WTC11 (cell line): Measurements from ENCODE around the gene ZNF526. TPM values are rescaled to one million over a fixed set of nuclear protein-coding genes. Genes with fewer than 3 reads are reported as not detected.

Source experiments
- ATAC-seq: fragments of 200-7000 bp; cut with Tn5 transposase; 2 replicates; pipeline ENCODE4 v1.10.0; 2021; ENCODE audit warnings: mild to moderate bottlenecking, moderate library complexity
- CTCF ChIA-PET: fragments of 300-600 bp; sonication (Branson Sonifier 250); formaldehyde crosslinking; loops from one replicate; lab custom pipeline; 2021; ENCODE audit warnings: antibody characterized with exemption; lab: Charles Lee
- POLR2A ChIA-PET: fragments of 350-600 bp; sonication (Branson Sonifier 250); formaldehyde crosslinking; loops from one replicate; lab custom pipeline; 2021; ENCODE audit warnings: antibody characterized with exemption; lab: Charles Lee
- DNase-seq: peaks from one replicate; pipeline ENCODE4 v3.0.0; 2021; ENCODE audit warnings: low spot score
- H3K27ac Mint-ChIP-seq: 2 replicates; pipeline ENCODE4 v1.8.0; 2021; ENCODE audit warnings: mixed read lengths
- H3K27me3 Mint-ChIP-seq: 2 replicates; pipeline ENCODE4 v1.8.0; 2021; ENCODE audit warnings: low read depth, mild to moderate bottlenecking, moderate library complexity, mixed read lengths
- H3K36me3 Mint-ChIP-seq: 2 replicates; pipeline ENCODE4 v1.8.0; 2021; ENCODE audit warnings: mixed read lengths
- H3K4me1 Mint-ChIP-seq: 2 replicates; pipeline ENCODE4 v1.8.0; 2022; ENCODE audit warnings: mixed read lengths
- H3K4me3 Mint-ChIP-seq: 2 replicates; pipeline ENCODE4 v1.8.0; 2021; ENCODE audit warnings: mild to moderate bottlenecking, moderate library complexity, mixed read lengths
- H3K9me3 Mint-ChIP-seq: 2 replicates; pipeline ENCODE4 v1.8.0; 2021; ENCODE audit warnings: mixed read lengths
- ARID4B ChIP-seq: sonication (generic); formaldehyde crosslinking; IDR thresholded peaks from 2 replicates; pipeline ENCODE4 v1.8.0; 2023; ENCODE audit warnings: missing genetic modification reagents, mild to moderate bottlenecking, borderline replicate concordance
- ATF6 ChIP-seq: sonication (generic); formaldehyde crosslinking; IDR thresholded peaks from 2 replicates; pipeline ENCODE4 v1.8.1; 2023; ENCODE audit warnings: mild to moderate bottlenecking, missing genetic modification reagents
- CREB1 ChIP-seq: sonication (generic); formaldehyde crosslinking; IDR thresholded peaks from 2 replicates; pipeline ENCODE4 v1.8.0; 2023; ENCODE audit warnings: mild to moderate bottlenecking, missing genetic modification reagents
- E2F1 ChIP-seq: sonication (generic); formaldehyde crosslinking; IDR thresholded peaks from 2 replicates; pipeline ENCODE4 v1.8.0; 2022; ENCODE audit warnings: mild to moderate bottlenecking, missing genetic modification reagents
- ESRRA ChIP-seq: sonication (generic); formaldehyde crosslinking; IDR thresholded peaks from 2 replicates; pipeline ENCODE4 v1.8.1; 2022; ENCODE audit warnings: mild to moderate bottlenecking, missing genetic modification reagents, borderline replicate concordance
- FOXJ3 ChIP-seq: sonication (generic); formaldehyde crosslinking; IDR thresholded peaks from 2 replicates; pipeline ENCODE4 v1.9.0; 2021; ENCODE audit warnings: missing genetic modification reagents, mild to moderate bottlenecking, borderline replicate concordance
- GTF2I ChIP-seq: fragments of 250-450 bp; sonication (Bioruptor Pico); conservative IDR thresholded peaks from 2 replicates; pipeline ENCODE4 v1.4.0; 2021; ENCODE audit warnings: mild to moderate bottlenecking
- HMGA2 ChIP-seq: fragments of 250-450 bp; sonication (Bioruptor Pico); IDR thresholded peaks from 2 replicates; pipeline ENCODE4 v1.4.0; 2021; ENCODE audit warnings: mild to moderate bottlenecking, moderate library complexity
- JUN ChIP-seq: sonication (generic); formaldehyde crosslinking; IDR thresholded peaks from 2 replicates; pipeline ENCODE4 v1.8.0; 2023; ENCODE audit warnings: mild to moderate bottlenecking, missing genetic modification reagents
- MXD4 ChIP-seq: fragments of 250-450 bp; sonication (Bioruptor Pico); IDR thresholded peaks from 2 replicates; pipeline ENCODE4 v1.8.0; 2021; ENCODE audit warnings: mild to moderate bottlenecking, moderate library complexity, borderline replicate concordance
- MYBL2 ChIP-seq: sonication (generic); formaldehyde crosslinking; IDR thresholded peaks from 2 replicates; pipeline ENCODE4 v1.8.1; 2023; ENCODE audit warnings: mild to moderate bottlenecking, moderate library complexity, missing genetic modification reagents
- NFATC4 ChIP-seq: fragments of 250-450 bp; sonication (Bioruptor Pico); IDR thresholded peaks from 2 replicates; pipeline ENCODE4 v1.9.0; 2021; ENCODE audit warnings: mild to moderate bottlenecking
- NR2C2 ChIP-seq: sonication (generic); formaldehyde crosslinking; IDR thresholded peaks from 2 replicates; pipeline ENCODE4 v1.8.0; 2022; ENCODE audit warnings: mild to moderate bottlenecking, missing genetic modification reagents
- NR3C1 ChIP-seq: sonication (generic); formaldehyde crosslinking; conservative IDR thresholded peaks from 2 replicates; pipeline ENCODE4 v1.8.1; 2023; ENCODE audit warnings: low read depth, mild to moderate bottlenecking, missing genetic modification reagents
- PRRX2 ChIP-seq: fragments of 250-450 bp; sonication (Bioruptor Pico); IDR thresholded peaks from 2 replicates; pipeline ENCODE4 v1.8.0; 2021; ENCODE audit warnings: mild to moderate bottlenecking
- SMAD3 ChIP-seq: sonication (generic); formaldehyde crosslinking; IDR thresholded peaks from 2 replicates; pipeline ENCODE4 v1.8.0; 2022; ENCODE audit warnings: missing genetic modification reagents, mild to moderate bottlenecking, borderline replicate concordance
- TCF7 ChIP-seq: sonication (generic); formaldehyde crosslinking; IDR thresholded peaks from 2 replicates; pipeline ENCODE4 v1.8.0; 2022; ENCODE audit warnings: mild to moderate bottlenecking, low read depth, missing genetic modification reagents, moderate library complexity
- TEAD4 ChIP-seq: sonication (generic); formaldehyde crosslinking; IDR thresholded peaks from 2 replicates; pipeline ENCODE4 v1.8.0; 2022; ENCODE audit warnings: mild to moderate bottlenecking, missing genetic modification reagents
- TP53 ChIP-seq: sonication (generic); formaldehyde crosslinking; IDR thresholded peaks from 2 replicates; pipeline ENCODE4 v1.8.1; 2023; ENCODE audit warnings: mild to moderate bottlenecking, missing genetic modification reagents
- ZBTB21 ChIP-seq: sonication (generic); formaldehyde crosslinking; IDR thresholded peaks from 2 replicates; pipeline ENCODE4 v1.8.1; 2023; ENCODE audit warnings: mild to moderate bottlenecking, missing genetic modification reagents, borderline replicate concordance
- ZNF121 ChIP-seq: sonication (generic); formaldehyde crosslinking; IDR thresholded peaks from 2 replicates; pipeline ENCODE4 v1.8.0; 2023; ENCODE audit warnings: missing genetic modification reagents
- ZNF232 ChIP-seq: sonication (generic); formaldehyde crosslinking; IDR thresholded peaks from 2 replicates; pipeline ENCODE4 v1.8.0; 2022; ENCODE audit warnings: mild to moderate bottlenecking, missing genetic modification reagents
- ZNF396 ChIP-seq: fragments of 250-450 bp; sonication (Bioruptor Pico); IDR thresholded peaks from 2 replicates; pipeline ENCODE4 v1.8.0; 2021; ENCODE audit warnings: mild to moderate bottlenecking, moderate library complexity, borderline replicate concordance
- ZNF425 ChIP-seq: fragments of 250-450 bp; sonication (Bioruptor Pico); conservative IDR thresholded peaks from 2 replicates; pipeline ENCODE4 v1.9.0; 2021; ENCODE audit warnings: mild to moderate bottlenecking
- total RNA-seq: library from RNA; stranded (reverse); gene quantifications from 3 replicates; pipeline ENCODE4 v1.2.3, GENCODE V29; 2021
- TF ChIP-seq, protein P1 (sequence below): sonication (generic); formaldehyde crosslinking; IDR thresholded peaks from 2 replicates; pipeline ENCODE4 v1.8.1; 2022; ENCODE audit warnings: mild to moderate bottlenecking, moderate library complexity, missing genetic modification reagents
- TF ChIP-seq, protein P2 (sequence below): fragments of 200-600 bp; IDR thresholded peaks from 2 replicates; pipeline ENCODE4 v1.8.0; 2022; ENCODE audit warnings: antibody characterized with exemption

ZNF526 gene
- total RNA-seq, 1 experiment from 2014 or later, result 18.3 TPM

DNA sequence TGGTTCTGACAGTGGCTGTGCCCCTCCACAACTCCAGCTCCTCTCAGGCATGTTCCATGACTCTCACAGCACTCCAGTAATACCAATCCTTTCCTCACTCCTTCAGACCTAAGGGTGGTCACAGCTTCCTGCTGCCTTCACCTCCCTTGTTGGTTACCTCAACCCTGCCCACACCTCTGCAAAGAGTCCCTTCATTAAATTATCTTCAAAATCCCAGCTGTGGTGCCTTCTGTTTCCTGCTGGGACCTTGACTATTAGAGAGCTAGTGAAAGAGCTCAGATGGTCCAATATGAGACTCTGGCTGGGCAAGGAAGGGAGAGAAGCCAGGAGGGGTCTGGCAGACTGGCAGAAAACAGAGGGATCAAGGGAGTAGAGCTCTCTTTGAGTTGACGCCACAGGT lies 28.8 kb upstream of the ZNF526 start:
- ChIA-PET POLR2A (no interaction called here), CTCF (interaction anchor here (0.6 to 2.0 kb wide), 6 partner anchors 15 to 211 kb away, joined by 3 to 6 read pairs (median 5); partner anchors contain the start of gene POU2F2)
- DNase-seq, result no peak
- TF ChIP-seq FOXJ3, result no peak
- TF ChIP-seq ZNF232 (CRISPR knock-in tag), result no peak
- no peak for TF ChIP-seq HMGA2
- TF ChIP-seq ESRRA (CRISPR knock-in tag), result no peak
- no peak for TF ChIP-seq SMAD3 (CRISPR knock-in tag)
- no peak for TF ChIP-seq NR3C1 (CRISPR knock-in tag)
- no peak for TF ChIP-seq MXD4
- no peak for TF ChIP-seq NFATC4 (CRISPR knock-in tag)
- TF ChIP-seq GTF2I, result no peak
- no peak for TF ChIP-seq TP53
- TF ChIP-seq TEAD4 (CRISPR knock-in tag), result no peak
- no peak for TF ChIP-seq NR2C2 (CRISPR knock-in tag)
- no peak for TF ChIP-seq ZBTB21 (CRISPR knock-in tag)
- TF ChIP-seq, protein P1, sequence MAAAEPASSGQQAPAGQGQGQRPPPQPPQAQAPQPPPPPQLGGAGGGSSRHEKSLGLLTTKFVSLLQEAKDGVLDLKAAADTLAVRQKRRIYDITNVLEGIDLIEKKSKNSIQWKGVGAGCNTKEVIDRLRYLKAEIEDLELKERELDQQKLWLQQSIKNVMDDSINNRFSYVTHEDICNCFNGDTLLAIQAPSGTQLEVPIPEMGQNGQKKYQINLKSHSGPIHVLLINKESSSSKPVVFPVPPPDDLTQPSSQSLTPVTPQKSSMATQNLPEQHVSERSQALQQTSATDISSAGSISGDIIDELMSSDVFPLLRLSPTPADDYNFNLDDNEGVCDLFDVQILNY (CRISPR knock-in tag), result no peak
- TF ChIP-seq MYBL2 (CRISPR knock-in tag), result no peak
- no peak for TF ChIP-seq ARID4B
- no peak for TF ChIP-seq PRRX2 (CRISPR knock-in tag)
- no peak for TF ChIP-seq CREB1
- Mint-ChIP-seq H3K27me3 (peaks cover 37% of the 10 kb centered on the region), H3K4me1 (peaks cover 2% of the 10 kb centered on the region; the same call in 1 of the 2 replicates), H3K36me3 (peaks cover 14% of the 10 kb centered on the region), H3K27ac (no peak overlapping the region), H3K9me3 (peaks cover 13% of the 10 kb centered on the region), H3K4me3 (no peak overlapping the region)
- ATAC-seq, result no peak

DNA sequence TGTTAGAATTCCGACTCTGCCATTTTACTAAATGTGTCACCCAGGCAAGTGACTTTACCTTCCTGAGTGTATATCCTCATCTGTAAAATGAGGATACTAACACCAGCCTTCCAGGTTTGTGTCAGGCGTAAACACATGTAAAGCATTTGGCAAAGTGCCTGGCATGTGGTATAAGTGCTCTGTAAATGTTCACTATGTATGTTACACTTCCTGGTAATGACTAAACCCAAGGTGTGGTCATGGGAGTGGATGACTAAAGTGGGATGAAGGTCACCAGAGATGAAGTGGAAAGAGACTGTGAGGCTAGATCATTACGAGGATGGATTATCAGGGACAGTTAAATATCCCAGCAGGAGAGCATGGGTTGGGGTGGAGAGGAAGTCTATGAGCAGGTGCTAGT lies 28.3 kb upstream of the ZNF526 start:
- POLR2A ChIA-PET, result no interaction called here
- ATAC-seq, result no peak
- CTCF ChIA-PET, result interaction anchor here (0.7 to 2.0 kb wide), 4 partner anchors 15 to 84 kb away, joined by 3 to 6 read pairs (median 5); partner anchors contain the start of gene POU2F2
- Mint-ChIP-seq H3K27ac (no peak overlapping the region), H3K36me3 (peaks cover 18% of the 10 kb centered on the region), H3K27me3 (peaks cover 39% of the 10 kb centered on the region), H3K9me3 (peaks cover 13% of the 10 kb centered on the region), H3K4me1 (peaks cover 7% of the 10 kb centered on the region), H3K4me3 (no peak overlapping the region)
- DNase-seq, result no peak
- no peak for TF ChIP-seq ZBTB21 (CRISPR knock-in tag)
- TF ChIP-seq ZNF425 (CRISPR knock-in tag), result no peak
- no peak for TF ChIP-seq TCF7 (CRISPR knock-in tag)
- TF ChIP-seq, protein P2, sequence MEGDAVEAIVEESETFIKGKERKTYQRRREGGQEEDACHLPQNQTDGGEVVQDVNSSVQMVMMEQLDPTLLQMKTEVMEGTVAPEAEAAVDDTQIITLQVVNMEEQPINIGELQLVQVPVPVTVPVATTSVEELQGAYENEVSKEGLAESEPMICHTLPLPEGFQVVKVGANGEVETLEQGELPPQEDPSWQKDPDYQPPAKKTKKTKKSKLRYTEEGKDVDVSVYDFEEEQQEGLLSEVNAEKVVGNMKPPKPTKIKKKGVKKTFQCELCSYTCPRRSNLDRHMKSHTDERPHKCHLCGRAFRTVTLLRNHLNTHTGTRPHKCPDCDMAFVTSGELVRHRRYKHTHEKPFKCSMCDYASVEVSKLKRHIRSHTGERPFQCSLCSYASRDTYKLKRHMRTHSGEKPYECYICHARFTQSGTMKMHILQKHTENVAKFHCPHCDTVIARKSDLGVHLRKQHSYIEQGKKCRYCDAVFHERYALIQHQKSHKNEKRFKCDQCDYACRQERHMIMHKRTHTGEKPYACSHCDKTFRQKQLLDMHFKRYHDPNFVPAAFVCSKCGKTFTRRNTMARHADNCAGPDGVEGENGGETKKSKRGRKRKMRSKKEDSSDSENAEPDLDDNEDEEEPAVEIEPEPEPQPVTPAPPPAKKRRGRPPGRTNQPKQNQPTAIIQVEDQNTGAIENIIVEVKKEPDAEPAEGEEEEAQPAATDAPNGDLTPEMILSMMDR, result no peak
- no peak for TF ChIP-seq SMAD3 (CRISPR knock-in tag)
- no peak for TF ChIP-seq MXD4
- no peak for TF ChIP-seq ZNF396 (CRISPR knock-in tag)
- TF ChIP-seq ATF6, result no peak
- TF ChIP-seq E2F1, result no peak
- TF ChIP-seq JUN (CRISPR knock-in tag), result no peak
- no peak for TF ChIP-seq ZNF121
- TF ChIP-seq MYBL2 (CRISPR knock-in tag), result no peak
